NCI-H460 (cell line): ENCODE measurements around the gene HIGD1A. TPM values are rescaled to one million over a fixed set of nuclear protein-coding genes. Genes with fewer than 3 reads are reported as not detected.

ENCODE experiments used
- DNase-seq: peaks from one replicate; pipeline ENCODE4 v3.0.0-alpha.2; 2016; ENCODE audit warnings: low read depth; ENCODE audit errors: extremely low read depth
- total RNA-seq: library from RNA; depleted of rRNA; stranded (reverse); fragments of >200 nt; shearing (Covaris generic); gene quantifications from 2 replicates; pipeline ENCODE4 v1.2.3, GENCODE V29; 2014

Gene HIGD1A
- total RNA-seq, 1 experiment from 2014 or later: 123 TPM

DNA sequence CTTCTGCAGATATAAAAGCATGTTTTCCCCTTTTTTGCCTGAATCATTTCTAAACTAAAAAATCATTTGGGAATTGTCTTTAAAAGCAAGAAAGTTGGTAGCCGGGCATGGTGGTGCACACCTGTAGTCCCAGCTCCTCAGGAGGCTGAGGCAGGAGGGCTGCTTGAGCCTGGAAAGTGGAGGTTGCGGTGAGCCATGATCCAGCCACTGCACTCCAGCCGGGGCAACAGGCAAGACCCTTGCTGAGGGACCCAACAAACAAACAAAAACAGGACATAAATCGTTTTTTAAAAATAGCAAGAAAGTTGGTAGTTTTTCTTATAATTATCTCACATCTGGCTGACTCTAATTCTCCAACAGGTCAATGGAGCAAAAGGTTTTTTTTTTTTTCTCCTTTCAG, 2.5 kb downstream of the HIGD1A start:
- DNase-seq: no peak

DNA sequence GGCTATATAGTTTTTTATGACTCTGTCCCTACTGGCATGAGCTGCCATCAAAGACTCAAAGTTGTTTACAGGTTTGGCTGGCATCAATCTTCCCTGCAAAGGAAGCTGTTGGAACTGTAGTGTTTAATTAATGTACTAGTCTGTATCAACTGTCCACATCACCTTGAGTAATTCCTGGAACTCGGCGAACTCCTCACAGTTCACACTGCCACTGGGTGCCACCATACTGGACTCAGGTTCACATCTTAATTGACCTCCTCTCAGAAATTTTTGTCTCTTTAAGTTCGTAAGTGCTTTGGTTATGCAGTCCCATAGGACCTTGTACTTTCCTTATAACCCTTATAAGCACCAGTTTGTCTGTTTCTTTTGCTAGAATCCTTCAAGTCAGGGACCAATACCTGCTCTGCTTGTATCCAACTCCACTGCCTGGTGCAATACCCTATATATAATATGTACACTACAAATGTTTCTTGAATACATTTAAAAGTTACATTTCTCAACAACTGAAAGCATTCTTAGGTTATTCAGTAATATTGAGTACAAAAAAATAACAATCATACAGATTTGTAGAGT, 3.2 kb downstream of the HIGD1A start:
- no peak for DNase-seq

DNA sequence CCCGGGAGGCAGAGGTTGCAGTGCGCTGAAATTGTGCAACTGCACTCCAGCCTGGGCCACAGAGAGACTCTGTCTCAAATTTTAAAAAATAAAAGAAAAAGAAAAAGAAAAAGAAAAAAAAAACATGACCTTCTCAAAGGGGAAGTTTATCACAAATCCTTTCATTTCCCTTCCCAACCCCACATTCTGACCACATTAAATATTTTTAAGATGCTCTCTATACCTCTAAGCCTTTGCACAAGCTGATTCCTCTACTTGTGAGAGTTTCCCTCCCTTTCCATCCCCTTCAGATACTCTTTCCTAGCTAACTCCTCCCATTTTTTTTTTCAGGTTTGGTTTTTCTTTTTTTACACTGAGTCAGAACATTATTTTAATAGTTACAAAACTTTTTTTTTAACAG, 4.0 kb downstream of the HIGD1A start:
- no peak for DNase-seq

DNA sequence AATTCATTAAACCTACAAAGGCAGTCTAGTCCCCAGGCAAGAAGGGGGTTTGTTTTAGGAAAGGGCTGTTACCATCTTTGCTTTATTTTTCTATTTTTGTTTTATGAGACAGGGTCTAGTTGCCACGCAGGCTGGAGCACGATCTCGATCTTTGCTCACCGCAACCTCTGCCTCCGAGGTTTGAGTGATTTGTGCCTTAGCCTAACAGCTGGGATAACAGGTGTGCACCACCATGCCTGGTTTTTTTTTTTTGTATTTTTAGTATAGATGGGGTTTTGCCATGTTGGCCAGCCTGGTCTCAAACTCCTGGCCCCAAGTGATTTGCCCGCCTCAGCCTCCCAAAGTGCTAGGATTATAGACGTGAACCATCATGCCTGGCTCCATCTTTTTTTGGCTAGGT, 4.9 kb downstream of the HIGD1A start:
- DNase-seq: no peak

DNA sequence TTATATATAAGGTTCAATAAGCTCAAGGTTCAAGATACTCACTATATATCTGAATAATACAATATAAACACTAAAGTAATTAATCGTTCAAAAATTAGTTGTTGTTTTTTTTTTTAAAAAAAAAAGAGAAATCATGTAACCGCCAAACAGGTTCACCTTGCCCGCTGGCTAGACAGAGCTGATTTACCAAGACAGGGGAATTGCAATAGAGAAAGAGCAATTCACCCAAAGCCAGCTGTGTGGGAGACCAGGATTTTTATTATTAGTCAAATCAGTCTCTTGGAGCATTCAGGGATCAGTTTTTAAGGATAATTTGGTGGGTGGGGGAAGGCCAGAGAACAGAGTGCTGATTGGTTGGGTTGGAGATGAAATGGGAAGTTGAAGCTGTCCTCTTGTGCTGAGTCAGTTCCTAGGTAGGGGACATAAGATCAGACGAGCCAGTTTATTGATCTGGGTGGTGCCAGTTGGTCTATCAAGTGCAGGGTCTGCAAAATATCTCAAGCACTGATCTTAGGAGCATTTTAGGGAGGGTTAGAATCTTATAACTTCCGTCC, 7.9 kb downstream of the HIGD1A start:
- DNase-seq: no peak

DNA sequence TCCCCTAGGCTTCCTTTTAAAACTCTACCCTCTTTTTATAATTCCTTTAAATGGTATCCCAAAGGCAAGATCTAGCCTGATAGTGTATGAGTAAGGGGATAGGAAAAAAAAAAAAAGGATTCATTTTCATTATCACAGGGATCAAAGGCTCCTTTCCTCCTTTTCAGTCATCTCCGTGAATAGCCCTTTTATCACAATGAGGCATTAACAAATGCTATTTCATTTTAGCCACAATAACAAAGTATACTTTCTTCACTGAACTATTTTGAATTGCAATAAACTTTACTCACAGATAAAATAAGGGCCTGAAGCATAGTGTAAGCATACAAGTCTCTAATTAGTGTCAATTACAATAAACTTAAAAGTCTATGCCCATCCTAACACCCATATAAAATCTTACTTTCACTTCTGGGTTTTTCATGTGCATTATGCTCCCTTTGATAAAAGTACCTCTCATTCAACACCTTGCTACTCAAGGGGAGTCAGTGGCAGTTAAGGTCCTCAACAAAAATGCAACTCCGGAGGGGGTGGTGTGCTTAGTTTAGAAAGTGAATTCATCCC, 8.6 kb downstream of the HIGD1A start:
- DNase-seq: no peak

DNA sequence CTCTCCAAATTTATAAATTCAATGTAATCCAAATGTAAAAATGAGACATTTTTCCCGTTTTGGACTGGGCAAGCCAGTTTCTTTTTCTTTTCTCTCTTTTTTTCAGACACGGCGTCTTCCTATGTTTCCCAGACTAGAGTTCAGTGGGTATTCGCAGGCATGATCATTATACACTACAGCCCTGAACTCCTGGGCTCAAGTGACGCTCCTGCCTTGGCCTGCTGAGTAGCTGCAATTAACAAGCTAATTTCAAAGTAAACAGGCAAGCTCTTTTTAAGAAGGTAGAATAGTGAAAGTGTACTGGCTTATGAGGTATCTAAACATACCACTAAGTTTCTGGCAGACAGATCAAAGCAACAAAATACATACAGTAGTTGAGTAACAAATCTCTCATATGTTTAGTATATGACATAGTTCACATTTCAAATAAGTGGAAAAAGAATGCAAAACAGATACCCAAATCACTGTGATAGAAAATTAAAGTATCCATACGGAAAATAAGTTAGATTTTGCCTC, 13.5 kb downstream of the HIGD1A start:
- no peak for DNase-seq

DNA sequence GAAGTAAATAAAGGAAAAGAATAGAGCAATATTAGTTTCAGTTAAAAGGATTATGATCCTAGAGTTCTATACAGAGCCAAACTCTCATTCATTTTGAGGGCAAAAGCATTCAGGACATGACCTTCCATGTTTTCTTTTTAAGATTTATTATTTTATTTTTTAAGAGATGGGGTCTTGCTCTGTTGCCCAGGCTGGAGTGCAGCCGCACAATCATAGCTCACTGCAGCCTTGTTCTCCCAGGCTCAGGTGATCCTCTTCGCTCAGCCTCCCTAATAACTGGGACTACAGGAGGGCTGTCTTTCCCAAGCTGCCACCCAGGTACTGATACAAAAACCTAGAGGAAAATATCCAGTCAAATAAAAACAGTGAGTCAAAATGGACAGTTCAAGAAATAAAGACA, 17.7 kb downstream of the HIGD1A start:
- DNase-seq: no peak

DNA sequence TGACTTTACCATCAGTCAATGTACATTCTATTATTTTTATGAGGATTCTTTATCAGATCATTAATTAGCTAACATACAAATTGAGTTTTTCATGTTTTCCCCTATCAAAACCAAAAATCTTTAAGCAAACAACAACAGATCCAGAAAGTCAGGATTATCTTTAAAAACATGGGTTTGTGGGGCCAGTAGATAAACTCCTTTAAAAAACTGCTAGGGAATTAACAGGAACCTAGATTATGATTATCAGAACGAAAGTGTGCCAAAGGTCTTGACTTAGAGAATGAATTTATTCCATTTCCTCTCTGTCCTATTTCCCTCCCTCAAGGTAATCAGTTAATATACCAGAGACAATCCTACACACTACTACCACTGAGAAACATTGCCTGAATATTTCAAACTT, 18.1 kb downstream of the HIGD1A start:
- DNase-seq: no peak

DNA sequence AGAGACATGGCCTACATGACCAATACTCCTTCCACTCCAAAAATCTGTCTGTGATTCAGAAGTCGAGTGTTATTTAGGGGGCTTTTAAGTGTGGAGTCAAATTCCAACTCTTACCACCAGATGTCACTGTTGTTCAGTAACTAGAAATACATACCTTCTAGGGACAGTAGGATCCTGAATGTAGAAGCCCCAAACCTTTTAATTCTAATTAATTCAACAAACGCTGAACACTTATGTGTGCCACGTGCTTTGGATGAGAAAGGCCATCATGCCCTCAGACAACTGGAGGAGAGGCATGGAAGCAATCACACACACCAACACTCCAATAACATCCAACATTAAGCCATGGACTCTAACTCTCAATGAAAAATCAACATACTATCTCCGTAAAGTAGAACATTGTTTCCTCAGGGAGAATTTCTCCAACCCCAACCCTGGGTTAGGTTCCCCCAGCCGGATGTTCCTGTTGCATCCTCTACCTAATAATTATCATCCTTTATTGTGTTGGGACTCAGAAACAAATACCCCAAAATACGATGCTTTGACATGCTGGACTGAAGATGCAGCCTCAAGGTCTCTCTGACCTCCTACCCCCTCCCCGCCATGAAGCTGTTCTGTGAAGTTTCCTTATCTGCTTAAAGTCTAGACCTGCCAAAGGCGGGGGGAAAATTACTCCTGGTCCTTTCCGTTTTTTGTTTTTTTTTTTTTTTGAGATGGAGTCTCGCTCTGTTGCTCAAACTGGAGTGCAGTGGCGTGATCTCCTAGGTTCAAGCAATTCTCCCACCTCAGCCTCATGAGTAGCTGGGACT, 23.2 kb downstream of the HIGD1A start:
- DNase-seq: peak; percentile 46

DNA sequence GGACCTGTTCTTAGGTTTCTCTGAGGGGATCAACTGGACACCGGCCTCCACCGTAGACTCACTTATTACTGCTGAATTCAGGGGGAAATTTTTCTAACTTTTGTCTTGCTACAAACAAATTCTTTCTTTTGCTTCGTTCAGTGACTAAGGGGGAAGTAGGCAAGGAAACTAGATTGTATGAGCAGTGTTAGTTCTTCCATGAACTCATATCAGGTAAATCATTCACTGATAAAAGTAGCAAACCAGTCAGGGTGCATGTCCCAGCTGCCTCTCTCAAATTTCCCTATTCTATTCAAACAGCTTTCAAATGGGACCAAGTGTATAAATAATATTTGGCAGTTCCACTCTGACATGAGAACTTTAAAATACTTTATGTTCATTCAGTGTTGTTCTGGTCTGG, 23.9 kb downstream of the HIGD1A start:
- no peak for DNase-seq

DNA sequence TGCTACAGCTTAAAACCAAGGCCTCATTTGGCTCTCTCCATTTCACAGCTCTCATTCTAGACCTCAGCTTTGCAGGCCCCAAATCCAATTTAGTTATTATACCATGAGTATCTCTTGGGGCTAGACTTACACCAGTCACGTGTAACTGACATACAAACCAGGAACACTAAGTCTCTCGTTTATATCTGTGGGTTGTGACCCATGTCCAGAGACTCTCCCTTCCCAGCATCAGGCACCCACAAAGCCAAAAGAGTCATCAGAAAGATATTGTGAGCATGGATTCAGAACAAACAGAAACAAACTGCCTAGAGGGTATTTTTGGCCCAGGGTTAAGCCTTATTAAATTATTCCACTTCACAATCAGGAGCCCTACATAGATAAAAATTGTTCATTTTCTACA, 25.6 kb downstream of the HIGD1A start:
- no peak for DNase-seq

DNA sequence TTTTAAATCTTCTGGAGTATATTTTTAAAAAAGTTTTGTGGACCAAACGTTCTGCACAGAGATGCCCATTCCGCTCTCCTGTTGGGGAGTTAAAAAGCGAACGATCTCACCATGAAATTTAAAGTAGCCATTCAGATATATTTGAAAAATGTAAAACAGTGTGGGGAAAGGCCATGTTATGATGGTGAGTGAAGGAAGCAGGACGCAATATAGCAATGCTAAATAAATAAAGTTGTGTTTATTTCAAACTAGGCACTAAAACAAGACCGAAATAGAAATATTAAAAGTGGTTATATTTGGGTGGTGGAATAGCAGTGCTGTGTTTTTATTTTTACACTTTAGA, 30.9 kb downstream of the HIGD1A start:
- DNase-seq: no peak

DNA sequence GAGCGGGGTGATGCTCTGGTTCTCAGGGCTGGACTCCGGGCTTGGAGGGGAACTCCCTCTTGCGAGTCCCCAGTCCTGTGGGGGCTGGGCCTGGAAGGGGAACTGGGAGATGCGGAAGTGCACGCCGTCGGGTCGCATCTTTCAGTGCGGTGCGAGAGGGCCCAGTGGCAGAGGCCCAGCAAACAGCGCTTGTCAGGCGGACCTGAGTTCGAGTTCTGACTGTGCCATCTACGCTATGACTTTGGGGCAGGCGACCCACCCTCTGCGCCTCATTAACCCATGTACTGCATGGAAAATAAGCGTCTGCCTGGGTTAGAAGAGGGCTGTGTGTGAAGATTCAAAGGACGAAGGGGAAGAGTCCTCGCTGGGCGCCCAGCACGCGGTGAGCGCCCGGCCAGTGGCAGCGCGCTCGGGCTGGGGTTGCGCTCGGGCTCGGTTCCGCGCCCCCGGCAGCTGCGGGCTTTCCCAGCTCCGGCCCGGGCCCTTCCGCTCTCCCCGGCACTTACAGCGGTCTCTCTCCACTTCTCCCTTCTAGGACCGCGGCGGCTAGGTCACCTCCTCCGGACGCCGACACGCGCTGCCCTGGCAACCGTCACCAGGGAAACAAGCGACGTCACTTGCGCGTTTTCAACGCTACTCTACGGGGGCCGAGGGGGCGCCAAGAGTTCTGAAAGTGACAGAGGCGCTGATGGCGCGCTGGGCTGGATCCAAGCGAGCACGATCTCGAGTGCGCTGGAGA, 31.5 kb downstream of the HIGD1A start, which contains the start of gene CCDC13:
CCDC13 (minus strand) TSS at position 584 of the 739 bp plus-strand sequence. CDS start 14,908 bp downstream, outside the sequence.
- DNase-seq: peak; percentile 41

DNA sequence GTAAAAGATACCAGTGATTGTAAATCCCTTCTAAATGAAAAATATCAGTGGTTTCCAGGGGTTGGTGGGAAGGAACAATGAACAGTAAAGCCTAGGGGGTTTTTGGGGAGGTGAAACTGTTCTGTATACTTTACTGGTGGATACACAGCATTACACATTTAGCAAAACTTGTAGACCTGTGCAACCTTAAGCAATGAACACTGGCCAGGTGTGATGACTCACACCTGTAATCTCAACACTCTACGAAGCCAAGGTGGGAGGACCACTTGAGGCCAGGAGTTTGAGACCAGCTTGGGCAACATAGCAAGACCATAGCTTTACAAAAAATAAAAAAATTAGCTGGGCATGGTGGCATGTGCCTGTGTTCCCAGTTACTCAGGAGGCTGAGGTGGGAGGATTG, 33.0 kb downstream of the HIGD1A start:
- no peak for DNase-seq

DNA sequence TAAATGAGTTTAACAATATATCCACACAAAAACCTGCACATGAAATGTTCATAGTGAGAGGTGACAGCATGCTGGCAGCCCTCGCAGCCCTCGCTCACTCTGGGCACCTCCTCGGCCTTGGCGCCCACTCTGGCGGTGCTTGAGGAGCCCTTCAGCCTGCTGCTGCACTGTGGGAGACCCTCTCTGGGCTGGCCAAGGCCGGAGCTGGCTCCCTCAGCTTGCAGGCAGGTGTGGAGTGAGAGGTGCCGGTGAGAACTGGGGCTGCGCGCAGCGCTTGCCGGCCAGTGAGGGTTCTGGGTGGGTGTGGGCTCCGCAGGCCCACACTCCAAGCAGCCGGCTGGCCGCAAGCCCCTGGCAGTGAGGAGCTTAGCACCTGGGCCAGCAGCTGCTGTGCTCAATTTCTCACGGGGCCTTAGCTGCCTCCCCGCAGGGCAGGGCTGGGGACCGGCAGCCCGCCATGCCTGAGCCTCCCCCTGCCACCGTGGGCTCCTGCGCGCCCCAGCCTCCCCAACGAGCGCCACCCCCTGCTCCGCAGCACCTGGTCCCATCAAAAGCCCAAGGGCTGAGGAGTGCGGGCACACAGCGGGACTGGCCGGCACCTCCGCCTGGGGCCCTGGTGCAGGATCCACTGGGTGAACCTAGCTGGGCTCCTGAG, 34.7 kb downstream of the HIGD1A start:
- no peak for DNase-seq

DNA sequence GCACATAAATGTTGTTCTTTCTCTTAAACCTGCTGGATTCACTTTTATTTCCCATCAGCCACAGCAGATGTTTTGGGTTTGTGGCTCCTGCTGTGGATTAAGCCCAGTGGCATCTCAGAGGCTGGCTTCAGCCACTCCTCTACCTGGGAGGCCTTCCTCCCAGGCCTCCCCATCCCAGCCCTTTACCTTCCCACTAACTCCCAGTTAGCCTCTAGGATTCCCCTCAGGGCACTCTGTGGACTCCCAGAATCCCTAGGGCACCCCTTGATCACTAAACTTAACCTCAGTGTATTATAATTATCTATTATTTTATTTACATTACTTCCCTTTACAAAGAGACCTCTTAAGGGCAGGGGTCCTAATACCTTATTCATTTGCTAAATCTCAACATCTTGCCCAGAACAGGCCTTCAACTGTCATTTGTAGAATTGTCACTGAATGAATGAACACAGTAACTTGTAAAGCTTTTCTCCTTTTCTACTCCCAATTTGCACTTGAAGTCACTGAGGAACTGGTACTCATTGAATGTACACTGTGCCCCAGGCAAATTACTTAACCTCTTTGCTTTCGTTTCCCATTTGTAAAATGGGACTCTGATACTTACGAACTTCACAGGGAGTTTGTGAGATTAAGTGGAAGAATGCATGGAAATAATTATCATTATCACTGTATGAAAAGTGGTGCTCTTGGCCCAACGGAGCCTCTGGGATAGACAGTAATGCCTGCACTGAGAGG, 39.6 kb downstream of the HIGD1A start:
- no peak for DNase-seq

DNA sequence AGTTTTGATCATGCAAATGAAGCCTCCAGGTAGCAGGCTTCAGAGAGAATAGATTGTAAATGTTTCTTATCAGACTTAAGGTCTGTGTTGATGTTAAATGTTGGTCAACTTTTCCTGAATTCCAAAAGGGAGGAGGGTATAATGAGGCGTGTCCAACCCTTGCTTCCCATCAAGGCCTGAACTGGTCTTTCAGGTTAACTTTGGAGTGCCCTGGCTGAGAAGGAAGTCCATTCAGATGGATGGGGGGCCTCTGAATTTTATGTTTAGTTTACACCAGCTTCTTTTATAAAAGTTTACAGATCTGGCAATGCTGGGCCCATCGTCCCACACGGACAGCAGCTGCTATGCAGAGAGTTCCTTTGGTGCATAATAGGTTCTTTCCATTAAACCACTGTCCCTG, 40.2 kb downstream of the HIGD1A start:
- DNase-seq: no peak

DNA sequence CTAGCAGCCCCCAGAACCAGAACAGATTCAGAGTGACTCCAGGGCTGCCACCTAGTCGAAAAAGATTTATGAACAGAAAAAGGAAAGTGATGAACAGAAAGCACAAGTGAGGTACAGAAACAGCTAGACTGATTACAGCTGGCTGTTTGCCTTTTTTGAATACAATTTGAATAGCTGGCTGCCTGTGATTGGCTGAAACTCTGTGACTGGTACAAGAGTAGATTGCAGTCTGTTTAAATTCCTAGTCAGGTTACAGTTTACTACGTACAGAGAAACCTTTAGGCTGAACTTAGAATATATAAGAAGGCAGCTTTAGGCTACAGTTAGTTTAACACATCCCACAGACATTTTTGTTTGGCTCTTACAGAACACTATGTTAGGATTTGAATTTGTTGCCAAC, 41.3 kb downstream of the HIGD1A start:
- no peak for DNase-seq
